GM19351 (cell line): ENCODE results near the gene SH3YL1.

Experiments used
- ATAC-seq: cut with Tn5 transposase; IDR thresholded peaks from one replicate; pipeline ENCODE4 v1.9.1; 2021; ENCODE audit warnings: mild to moderate bottlenecking, moderate library complexity; ENCODE audit not compliant: unreplicated experiment

SH3YL1 gene

DNA sequence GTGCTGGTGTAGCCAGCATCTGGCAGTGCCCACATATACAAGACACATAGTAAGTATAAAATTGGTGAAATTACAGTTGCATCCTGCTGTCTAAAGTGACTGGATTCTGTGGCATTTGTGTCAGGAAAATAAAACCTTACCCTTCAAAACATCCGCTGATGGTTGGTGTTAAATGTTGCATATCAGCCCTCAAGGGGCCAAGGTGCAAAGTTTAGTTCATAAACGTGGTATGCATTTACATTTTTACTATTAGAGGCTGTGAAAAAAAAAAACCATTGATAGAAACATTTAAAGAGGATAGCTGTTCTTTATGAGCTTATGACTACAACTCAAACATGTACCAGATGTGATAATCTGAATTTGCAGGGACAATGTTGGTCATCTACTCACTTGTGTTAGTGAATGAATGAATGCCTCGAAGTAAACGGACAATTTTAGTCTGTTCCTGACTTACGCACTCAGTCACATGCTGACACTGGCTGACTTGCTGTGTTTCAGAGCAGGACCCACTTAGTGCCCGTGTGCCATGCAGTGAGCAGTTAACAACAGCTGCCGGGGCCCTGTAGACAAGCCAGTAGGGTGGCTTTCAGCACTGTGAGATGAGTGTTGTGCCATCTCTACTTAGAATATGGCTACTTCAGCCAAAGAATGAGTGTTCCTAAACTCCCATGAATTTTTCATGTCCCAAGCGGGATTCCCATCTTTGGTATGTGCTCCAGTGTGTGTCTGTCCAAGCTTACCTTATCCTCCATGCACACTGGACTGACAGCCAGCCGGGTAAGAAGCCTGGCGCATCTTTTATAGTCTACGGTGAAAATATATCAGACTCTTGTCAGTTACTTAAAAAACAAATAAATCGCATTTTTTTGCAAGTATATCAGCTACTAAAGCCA, 18.8 kb upstream of the SH3YL1 start:
- no peak for ATAC-seq

DNA sequence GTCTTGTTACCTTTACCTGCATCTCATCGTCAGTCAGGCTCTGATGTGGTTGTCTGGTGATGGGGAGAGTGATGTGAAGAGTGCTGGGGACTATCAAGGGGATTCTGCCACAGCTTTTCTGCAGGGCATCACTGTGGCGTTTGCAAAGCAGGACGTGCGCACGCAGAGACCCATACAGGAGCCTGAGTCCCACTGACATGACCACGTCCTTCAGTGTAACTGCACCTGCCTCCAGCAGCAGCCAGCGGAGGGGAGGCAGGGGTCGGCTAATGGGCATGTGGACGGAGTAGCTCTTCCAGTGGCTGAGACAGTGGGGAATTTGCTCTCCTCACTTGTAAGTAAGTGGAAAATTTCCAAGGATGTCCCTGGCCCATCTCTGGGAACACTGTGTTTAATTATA, 17.5 kb upstream of the SH3YL1 start:
- ATAC-seq: no peak

DNA sequence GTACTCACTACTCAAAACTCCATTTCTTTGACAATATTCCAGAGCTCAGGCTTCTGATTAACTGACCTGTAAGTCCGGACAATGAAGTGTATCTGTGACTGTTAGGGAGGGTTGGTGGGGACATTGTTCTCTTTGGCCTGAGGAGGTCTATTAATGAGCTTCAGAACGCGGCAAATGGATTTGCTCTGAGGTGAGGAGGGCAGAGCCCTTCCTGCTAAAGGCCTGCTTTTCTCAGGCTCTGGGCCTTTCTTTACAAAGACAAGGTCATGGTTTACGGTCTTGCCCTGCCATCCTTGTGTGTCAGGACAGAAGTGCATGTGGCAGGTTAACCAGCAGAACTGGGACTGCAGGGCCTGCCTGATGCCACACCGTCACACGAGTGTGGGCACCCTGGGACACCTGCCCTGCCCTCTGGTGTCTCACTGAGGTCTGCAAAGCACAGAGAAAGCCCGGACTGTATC, 16.8 kb upstream of the SH3YL1 start:
- no peak for ATAC-seq

DNA sequence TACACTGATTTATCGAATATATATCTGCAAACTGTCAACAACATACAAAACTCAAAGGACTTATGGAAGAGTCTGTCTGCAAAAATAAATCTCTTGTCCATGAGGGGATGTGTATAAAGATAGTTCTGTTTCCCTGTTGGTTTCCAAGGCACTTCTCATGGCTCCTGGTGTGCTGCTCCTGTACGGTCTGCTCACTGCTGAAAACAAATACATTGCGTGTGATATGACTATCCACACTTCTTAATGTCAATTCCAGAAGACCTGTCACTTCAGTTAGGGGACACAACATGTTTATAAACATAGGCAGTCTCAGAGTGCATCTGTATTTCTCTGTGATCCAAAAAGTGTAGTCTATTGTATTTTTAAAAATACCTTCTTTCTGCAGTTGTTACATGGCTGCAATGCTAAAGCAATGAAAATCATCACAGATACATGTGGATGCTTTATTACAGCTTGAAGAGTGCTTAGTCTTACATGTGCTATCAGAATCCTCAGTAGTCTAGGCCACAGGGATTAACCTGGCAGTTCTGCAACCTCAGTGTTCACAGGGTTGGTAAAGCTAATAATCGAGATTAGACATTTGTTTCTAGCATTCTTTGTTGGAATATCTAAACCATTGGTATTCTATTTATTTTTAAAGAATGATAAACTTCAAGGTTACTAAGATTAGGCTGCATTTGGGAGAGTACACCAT, 16.3 kb upstream of the SH3YL1 start:
- ATAC-seq: no peak

DNA sequence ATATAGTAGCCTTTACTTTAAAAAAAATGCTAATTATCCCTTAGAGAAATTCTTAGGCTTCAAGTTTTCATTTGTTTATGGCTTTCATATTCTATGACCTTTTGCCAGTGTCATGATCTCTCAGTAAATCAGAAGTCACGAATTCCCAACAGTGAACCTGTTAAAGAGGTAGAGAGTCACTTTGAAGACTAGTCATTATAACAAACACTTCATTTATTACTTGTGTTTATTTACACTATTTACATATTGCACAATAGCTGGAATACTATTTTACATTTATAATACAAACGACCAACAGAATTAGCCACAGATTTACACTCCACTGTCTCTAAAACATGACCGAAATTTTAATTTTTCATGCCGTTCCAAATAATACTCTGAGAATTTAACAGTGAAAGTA, 15.5 kb upstream of the SH3YL1 start:
- no peak for ATAC-seq

DNA sequence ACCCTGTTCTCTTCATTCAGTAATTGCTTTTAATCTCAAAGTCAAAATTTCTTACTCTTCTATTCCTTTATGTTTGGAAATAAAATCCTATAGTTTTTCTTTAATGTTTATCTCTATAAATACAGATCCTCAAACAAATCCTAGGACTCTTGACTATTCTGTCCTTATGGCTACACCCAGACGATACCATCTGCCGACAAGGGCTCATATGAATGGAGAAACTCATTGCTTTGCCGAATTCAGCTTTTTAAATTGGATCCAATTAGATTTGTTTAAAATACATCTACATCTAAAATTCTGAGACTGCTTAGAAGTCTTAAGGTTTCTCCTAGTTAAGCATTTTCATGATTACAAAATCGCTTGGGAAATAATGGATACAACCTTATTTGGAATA, 15.1 kb upstream of the SH3YL1 start:
- no peak for ATAC-seq

DNA sequence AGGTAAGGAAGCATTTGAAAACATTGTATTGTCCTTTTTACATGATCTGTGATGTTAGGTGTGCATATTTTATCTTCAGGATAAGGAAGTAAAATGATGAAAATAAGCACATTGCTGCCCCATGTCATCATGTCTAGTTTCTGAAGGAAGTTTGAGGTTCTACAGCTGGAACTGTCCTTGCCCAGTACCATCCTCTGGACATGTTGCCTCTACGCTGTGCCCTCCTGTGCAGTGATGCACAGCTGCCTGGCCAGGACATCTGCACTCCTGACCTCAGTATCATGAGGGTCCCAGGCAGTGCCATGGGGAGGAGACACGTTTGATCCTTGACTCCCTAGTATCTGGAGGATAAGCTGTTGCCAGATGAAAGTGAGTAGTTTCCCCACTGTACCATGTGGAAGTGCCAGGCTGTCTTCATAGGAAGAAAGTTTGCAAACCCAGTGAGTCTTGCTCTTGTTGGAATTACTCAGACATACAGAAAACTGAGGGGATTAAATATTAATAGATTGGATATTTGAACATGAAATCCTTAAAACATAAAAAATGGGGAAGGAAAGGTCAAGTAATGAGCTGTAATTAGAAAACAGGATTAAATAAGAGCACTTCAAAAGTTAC, 14.6 kb upstream of the SH3YL1 start:
- ATAC-seq: no peak

DNA sequence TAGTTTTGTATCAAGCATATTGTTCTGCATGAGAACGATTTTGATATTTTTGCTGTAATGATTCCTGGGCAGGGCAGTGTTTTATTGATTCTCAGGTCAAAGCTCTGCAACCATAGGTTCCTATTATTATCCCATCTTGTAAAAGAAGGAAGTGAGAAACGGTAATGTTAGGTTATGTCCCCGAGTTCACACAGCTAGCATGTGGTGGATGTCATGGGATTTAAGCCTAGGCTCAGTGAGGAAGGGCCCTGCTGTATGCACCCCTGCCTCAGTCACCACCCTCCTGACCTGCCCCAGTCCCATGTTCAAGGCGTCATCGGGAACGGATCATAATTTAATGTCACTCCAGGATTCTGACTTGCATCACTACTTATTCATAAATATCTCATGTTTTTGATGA, 11.6 kb upstream of the SH3YL1 start:
- ATAC-seq: peak; percentile 97

DNA sequence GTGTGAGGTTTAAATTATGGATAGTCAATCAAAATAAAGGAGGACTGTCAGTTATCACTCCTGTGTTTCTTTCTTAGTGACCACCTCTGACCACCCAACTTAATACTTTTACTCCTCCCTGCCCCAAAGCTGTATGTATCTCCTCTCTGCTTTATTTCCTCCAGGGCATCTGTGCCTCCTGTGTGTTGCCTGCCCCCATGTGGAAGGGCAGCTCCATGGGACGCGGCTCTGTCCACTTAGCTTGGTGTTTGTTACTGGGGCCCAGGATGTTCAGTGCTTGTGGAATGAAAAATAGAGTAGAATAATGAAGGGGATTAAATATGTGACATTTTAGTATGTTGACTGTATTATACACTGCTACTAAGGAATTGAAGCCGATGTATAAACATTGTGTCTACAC, 10.7 kb upstream of the SH3YL1 start:
- ATAC-seq: no peak

DNA sequence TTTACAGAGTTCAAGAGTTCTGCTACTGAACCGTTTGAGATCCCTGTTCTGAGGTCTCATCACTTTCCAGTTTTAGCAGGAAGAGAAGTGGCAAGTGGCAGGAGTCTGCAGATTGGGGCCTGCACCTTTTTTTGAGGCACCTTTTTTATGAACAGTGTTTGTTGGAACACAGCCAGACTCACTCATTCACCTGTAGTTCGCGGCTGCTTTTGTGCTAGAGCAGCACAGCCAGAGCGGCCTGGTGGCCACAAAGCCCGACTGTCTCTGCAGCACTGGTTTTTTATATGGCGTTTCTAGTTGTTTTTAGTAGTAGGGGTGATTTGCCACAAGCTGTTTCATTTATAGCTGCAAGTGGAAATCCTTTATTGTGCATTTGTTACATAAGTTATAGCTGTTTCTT, 9.5 kb upstream of the SH3YL1 start:
- ATAC-seq: no peak

DNA sequence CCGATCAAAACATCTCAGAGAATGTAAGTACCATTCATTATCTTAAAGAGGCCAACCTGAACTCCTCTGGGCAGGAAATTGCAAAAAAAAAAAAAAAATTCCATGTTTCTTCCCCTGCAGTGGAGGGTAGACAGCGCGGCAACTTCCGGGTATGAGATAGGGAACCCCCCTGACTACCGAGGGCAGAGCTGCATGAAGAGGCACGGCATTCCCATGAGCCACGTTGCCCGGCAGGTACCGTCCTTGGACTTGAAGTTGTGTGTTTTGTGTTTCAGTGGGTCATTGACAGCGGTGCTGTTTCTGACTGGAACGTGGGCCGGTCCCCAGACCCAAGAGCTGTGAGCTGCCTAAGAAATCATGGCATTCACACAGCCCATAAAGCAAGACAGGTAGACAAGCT, 8.1 kb upstream of the SH3YL1 start:
- ATAC-seq: no peak

DNA sequence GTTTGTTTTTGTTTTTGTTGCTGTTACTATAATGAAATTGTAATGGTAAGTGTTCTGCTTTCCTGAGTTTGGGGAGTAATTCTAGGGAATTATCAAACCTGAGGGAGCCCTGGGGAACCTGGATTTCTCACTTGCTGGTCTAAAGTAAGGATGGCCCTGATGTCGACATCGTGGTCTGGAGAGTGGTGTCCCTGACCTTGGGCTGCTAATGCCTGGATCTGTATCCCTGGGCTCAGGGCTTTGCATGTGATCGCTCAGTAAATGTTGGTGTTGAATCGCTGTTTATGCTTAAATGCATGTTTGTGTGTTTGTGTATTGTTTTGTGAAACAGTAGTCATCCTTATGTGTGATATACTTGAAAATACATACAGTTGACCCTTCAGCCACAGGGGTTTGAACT, 7.0 kb upstream of the SH3YL1 start:
- no peak for ATAC-seq

DNA sequence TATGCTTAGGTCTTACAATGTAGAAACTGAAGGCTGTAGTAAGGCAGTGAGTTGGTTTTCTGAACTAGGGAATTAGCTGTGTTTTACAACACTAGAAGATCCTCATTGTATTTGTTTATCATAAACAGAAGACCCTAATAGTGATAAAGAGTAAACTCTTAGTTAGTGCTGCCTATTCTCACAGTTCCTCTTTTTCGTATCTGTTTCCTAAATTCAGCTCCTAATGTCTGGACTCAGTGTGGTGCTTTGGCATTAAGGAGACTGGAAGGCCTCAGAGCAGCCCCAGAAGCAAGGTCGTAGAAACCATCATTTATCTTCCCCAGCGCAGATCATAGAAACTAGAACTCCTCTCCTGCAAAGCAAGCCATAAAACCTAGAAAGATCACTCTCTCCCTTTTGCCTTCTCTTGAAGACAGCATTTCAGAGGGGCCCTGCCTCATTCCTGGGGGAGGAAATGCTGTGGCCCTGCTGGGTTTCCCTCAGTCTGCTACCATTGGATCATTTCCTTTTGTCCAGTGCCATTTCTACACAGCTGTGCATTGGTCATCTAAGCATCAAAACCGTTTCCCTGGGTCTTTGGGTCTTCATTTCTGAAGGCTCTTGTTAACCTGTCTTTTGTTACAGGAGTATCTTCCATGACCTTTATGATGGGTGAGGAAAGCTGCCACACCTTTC, 5.7 kb upstream of the SH3YL1 start:
- ATAC-seq: no peak

DNA sequence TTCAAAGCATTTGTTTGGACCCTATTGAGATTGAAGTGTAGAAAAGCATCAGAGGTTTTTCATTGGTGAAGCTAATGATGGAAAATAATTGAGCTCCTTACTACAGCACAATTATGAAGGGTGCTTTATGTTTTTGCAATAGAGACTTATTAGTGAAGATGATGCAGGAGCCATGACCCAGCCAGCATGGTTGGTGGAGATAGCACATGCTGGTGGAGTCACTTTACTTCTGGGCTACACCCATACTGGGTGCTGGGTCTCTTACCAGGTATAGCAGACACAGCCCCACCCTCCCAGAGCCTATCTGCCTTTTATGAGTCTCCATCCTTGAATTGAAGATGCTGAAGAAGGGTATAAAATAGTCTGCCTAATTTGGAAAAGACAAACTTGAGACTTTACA, 4.5 kb upstream of the SH3YL1 start:
- no peak for ATAC-seq

DNA sequence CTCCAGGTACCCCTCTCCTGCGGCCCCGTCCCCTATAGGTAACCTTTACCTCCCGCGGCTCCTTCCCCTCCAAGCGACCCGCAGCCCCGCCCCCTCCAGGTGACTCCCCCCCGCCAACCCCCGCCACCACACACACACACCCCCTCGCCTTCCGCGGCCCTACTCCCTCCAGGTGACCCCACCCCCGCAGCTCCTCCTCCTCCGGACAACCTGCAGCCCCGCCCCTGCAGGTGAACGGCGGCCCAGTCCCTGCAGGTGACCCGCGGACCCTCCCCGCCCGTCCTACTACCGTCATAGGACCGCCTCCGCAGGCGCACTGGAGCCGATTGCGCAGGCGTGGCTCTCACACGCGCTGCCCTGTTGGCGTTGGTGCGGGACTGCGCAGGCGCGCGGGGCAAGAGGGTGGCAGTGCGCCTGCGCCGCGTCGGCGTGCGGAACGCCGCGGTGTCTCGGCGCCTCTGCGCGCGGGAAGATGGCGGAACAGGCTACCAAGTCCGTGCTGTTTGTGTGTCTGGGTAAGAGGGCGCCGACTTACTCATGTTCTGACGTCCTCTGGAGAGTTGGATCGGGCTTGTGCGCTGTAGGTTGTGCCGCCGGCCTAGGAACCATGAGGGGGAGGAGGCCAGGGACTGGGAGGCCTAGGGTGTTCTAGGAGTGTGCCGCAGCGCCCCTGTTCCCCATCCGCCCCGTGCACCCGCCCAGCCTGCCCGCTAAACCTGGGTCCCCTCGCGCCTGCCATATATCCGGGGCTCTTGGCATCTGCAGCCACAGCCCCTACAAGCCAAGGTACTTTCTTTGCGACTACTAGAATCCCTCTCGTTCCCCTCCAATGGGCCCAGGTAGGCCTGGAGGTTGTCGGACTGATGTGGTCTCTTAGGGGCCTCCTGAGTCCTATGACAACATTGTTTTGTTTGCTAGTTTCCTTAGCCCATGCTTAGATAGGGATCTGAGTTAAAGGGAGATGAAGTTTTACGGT, 949 bp upstream of the SH3YL1 start, which contains the start of gene ACP1:
Gene ACP1 (plus strand): TSS at position 455 of the 976 bp plus-strand sequence. CDS start 18 bp downstream, at position 473.
- ATAC-seq: peak; percentile 79

DNA sequence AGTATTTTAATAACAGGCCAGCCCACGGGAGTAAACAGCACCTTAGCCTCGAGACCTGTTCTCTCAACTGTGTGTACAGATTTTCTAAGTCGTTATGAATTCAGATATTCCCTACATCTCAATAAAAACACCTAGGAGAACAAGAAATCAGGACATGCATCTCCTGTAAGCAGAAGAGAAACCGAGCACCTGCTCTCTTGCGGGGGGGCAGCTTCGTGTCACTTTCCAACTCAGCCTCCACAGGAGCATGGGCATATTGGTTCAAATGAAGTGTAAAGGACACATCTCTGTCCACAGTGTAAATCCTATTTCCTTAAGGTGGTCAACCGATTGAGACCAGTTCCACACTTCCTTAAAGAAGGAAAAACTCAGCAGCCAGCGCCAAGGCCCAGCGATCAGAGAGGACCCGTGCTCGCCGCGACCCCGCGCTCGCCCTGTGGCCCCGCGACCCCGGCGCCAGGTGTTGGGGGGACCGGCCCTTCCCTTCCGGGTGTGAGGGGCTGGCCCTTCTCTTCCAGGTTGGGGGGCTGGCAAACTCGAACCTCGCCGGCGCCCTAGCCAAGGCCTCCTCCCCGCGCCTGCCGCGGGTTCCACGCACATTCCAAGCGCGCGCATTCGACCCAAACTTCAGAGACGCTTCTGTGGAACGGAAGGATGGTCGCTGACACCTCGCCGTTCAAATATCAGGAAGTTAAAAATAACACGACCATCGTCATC, 652 bp downstream of the SH3YL1 start:
- ATAC-seq: no peak

DNA sequence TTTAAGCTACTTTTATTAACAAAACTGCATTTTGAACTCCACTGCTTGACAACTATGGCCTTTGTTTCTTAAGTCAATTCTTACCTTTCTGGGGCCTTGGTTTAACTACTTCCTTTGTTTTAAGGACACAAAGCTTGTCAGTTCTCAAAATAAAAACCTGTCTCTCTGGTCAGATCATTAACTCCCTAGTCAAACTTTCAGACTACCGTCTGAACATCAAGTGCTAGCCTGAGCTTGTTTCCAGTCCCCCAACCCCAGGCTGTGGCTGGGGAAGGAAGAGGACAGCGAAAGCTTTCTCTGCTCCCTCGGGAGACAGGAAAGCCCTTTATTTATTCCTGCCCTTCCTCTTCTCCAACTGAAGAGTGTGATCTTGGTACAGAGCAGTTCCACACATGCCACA, 1.7 kb downstream of the SH3YL1 start:
- no peak for ATAC-seq

DNA sequence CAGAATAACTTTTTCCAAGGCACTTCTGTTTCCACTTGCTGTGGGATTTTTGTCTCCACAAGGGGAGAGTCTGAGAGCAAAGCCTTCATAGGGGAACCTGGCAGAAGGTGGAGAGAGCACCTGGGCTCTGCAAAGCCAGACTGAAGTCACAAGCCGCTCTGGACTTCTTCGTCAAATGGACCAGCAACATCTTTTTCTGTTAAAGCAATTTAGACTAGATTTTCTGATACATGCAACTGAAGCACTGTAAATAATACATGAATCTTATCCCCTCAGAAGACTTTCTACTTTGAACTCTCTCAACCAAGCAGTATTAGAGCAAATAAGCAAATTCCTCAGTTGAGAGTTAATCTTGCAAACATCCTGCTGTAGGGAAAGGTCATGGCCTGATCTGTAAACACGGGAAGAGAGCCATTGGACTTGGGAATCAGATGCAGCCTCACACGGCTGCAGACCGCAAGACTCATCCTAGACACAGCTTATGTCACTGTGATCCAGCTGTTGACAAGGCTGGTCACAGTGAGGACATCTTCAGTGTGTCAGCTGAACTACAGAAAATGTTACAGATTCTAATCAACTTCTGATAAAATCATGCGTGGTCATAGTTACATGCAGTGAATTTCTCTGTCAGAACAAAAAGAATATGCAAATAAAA, 3.2 kb downstream of the SH3YL1 start:
- no peak for ATAC-seq

DNA sequence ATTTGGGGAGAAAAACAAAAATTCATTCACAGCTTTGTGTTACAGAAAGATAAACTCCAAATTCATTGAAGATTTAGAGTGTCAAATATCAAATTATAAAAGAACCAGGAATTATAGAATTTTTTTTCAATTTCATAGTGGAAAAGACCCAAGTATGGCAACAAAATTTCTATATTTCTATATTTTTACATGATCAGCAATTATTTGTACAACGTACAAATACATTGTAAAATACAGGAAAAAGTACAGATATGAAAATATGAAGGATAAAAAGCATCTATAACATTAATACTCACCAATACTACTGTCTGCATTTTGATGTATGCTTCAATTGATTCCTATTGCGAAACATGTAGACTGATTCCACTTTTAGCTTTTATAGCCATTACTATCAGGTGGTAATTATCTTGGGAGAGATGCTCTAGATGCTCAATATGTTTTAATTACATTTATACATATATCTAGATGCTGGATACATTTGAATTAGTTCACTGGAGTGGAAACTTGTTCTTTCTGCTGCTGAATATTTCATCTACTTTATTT, 4.0 kb downstream of the SH3YL1 start:
- ATAC-seq: no peak
